K562 (cell line): ENCODE results near the gene PLPPR1. TPM values are rescaled to one million over a fixed set of nuclear protein-coding genes. Genes with fewer than 3 reads are reported as not detected.
A peak's percentile ranks its signal among the peaks of the same experiment; 100 is the strongest.

Experiments
- ATAC-seq: fragments of 200-7000 bp; cut with Tn5 transposase; 3 replicates; pipeline ENCODE4 v1.9.1; 2020; ENCODE audit warnings: moderate library complexity
- BruUV-seq: library from RNA; stranded (reverse); fragments of 400-500 nt; replicated peaks from 2 replicates; lab custom pipeline; 2021; lab: Mats Ljungman, UMichigan
- CTCF ChIA-PET: fragments of 300-600 bp; formaldehyde crosslinking; extraction: SDS; loops from one replicate; lab custom pipeline; 2021; ENCODE audit warnings: low intra/inter-chr PET ratio; lab: Yijun Ruan, JAX
- POLR2A ChIA-PET: fragments of 300-600, 350-650 bp; sonication (Branson Sonifier 250); formaldehyde crosslinking; extraction: SDS; loops from one replicate; lab custom pipeline; 2021; ENCODE audit warnings: antibody characterized with exemption, inconsistent platforms; lab: Yijun Ruan, JAX
- DNase-seq, 4 experiments: peaks; one replicate each; pipeline versions ENCODE4 v3.0.0 to v3.0.0-alpha.2; 2011 to 2018; ENCODE audit warnings: low spot score in 3 of 4, mixed read lengths in 3 of 4; ENCODE audit errors: extremely low read depth in 1 of 4
- FAIRE-seq: peaks from 2 replicates; lab custom pipeline; 2011; peaks lifted over from hg19 to GRCh38; lab: Jason Lieb, UNC
- H2AFZ ChIP-seq: 2 replicates; pipeline ENCODE4 v1.6.0; 2011; ENCODE audit warnings: low read depth, low read length, control low read depth, inconsistent platforms
- H3K27ac ChIP-seq: fragments of 200-600 bp; 3 replicates; pipeline ENCODE4 v1.8.0; 2011; ENCODE audit warnings: low read depth, mild to moderate bottlenecking, control low read depth, inconsistent platforms, low read length, moderate library complexity, mixed read lengths; ENCODE audit errors: extremely low read depth
- H3K27me3 ChIP-seq, 2 experiments: fragments of 300-600 bp in 1 of 2; 2 replicates in 1 of 2; 3 replicates in 1 of 2; pipeline versions ENCODE4 v1.6.0 to v1.8.0; 2011; ENCODE audit warnings: inconsistent platforms in 2 of 2, low read length in 2 of 2, mild to moderate bottlenecking in 1 of 2, mixed read lengths in 1 of 2, moderate library complexity in 1 of 2; ENCODE audit not compliant: control insufficient read depth in 2 of 2, insufficient read depth in 2 of 2
- H3K36me3 ChIP-seq: fragments of 300-600 bp; 3 replicates; pipeline ENCODE4 v1.8.0; 2011; ENCODE audit warnings: mild to moderate bottlenecking, low read length, inconsistent platforms; ENCODE audit not compliant: control insufficient read depth, insufficient read depth
- H3K4me1 ChIP-seq, 2 experiments: fragments of 200-600 bp in 1 of 2; replicated peaks in 1 of 2; 2 replicates in 1 of 2; 3 replicates in 1 of 2; pipeline versions ENCODE4 v1.5.1 to v1.8.0; 2011; ENCODE audit warnings: inconsistent platforms in 2 of 2, low read length in 2 of 2, mild to moderate bottlenecking in 1 of 2, mixed read lengths in 1 of 2, moderate library complexity in 1 of 2; ENCODE audit not compliant: control insufficient read depth in 2 of 2, insufficient read depth in 2 of 2
- H3K4me2 ChIP-seq: 2 replicates; pipeline ENCODE4 v1.6.1; 2011; ENCODE audit warnings: low read length, control low read depth, inconsistent platforms, mixed read lengths; ENCODE audit not compliant: insufficient read depth
- H3K4me3 ChIP-seq: fragments of 200-600 bp; sonication (generic), shearing (Covaris generic); 2 replicates; pipeline ENCODE4 v1.5.1; 2016; ENCODE audit warnings: control low read depth, inconsistent platforms
- H3K79me2 ChIP-seq: fragments of 200-600 bp; 3 replicates; pipeline ENCODE4 v1.8.0; 2011; ENCODE audit warnings: low read length, inconsistent platforms; ENCODE audit not compliant: control insufficient read depth, insufficient read depth
- H3K9ac ChIP-seq, 2 experiments: 2 replicates each; pipeline versions ENCODE4 v1.6.0 to v1.6.1; 2011; ENCODE audit warnings: low read depth in 2 of 2, low read length in 2 of 2, control low read depth in 1 of 2, inconsistent platforms in 1 of 2, mild to moderate bottlenecking in 1 of 2, mixed read lengths in 1 of 2; ENCODE audit not compliant: insufficient read depth in 1 of 2
- H3K9me1 ChIP-seq: one replicate; pipeline ENCODE4 v1.6.0; 2011; ENCODE audit warnings: inconsistent platforms, mild to moderate bottlenecking, low read length, moderate library complexity; ENCODE audit not compliant: control insufficient read depth, insufficient read depth
- H3K9me3 ChIP-seq: replicated peaks from 2 replicates; pipeline ENCODE4 v1.5.1; 2011; ENCODE audit warnings: low read depth, low read length, inconsistent platforms; ENCODE audit not compliant: control insufficient read depth, insufficient read depth
- H4K20me1 ChIP-seq: replicated peaks from 2 replicates; pipeline ENCODE4 v1.6.1; 2011; ENCODE audit warnings: low read length, inconsistent platforms, mixed read lengths; ENCODE audit not compliant: control insufficient read depth, insufficient read depth
- C11orf30 ChIP-seq: fragments of 450-650 bp; IDR thresholded peaks from 2 replicates; pipeline ENCODE4 v1.6.1; 2016; ENCODE audit warnings: low read depth, mild to moderate bottlenecking
- DIDO1 ChIP-seq: fragments of 450-650 bp; IDR thresholded peaks from 2 replicates; pipeline ENCODE4 v1.6.1; 2016; ENCODE audit warnings: low read depth, missing biosample characterization, missing genetic modification characterization
- HMGN3 ChIP-seq: IDR thresholded peaks from 2 replicates; pipeline ENCODE4 v1.6.1; 2011; ENCODE audit warnings: borderline replicate concordance, low read depth, mild to moderate bottlenecking, mixed read lengths, low read length; ENCODE audit not compliant: insufficient read length; ENCODE audit errors: extremely low read depth
- HNRNPK ChIP-seq: fragments of 200-400 bp; formaldehyde crosslinking; IDR thresholded peaks from one replicate; pipeline ENCODE4 v1.6.1; 2018; ENCODE audit warnings: mild to moderate bottlenecking, low read depth, low read length; ENCODE audit not compliant: poor library complexity, severe bottlenecking
- MEIS2 ChIP-seq: fragments of 450-650 bp; IDR thresholded peaks from 2 replicates; pipeline ENCODE4 v1.6.1; 2014; ENCODE audit warnings: mild to moderate bottlenecking; ENCODE audit not compliant: partially characterized antibody
- NFE2 ChIP-seq: IDR thresholded peaks from 2 replicates; pipeline ENCODE4 v1.6.1; 2014; ENCODE audit warnings: antibody characterized with exemption, low read depth
- NFIX ChIP-seq: fragments of 250-450 bp; sonication (Bioruptor Pico); IDR thresholded peaks from 2 replicates; pipeline ENCODE4 v1.4.0; 2020; ENCODE audit warnings: low read depth, mild to moderate bottlenecking, moderate library complexity
- POLR2H ChIP-seq: IDR thresholded peaks from 2 replicates; pipeline ENCODE4 v1.6.1; 2016; ENCODE audit warnings: missing genetic modification characterization, low read depth, mild to moderate bottlenecking, control low read depth, missing compliant biosample characterization, moderate library complexity
- PRDM10 ChIP-seq: fragments of 450-650 bp; IDR thresholded peaks from 2 replicates; pipeline ENCODE4 v1.6.1; 2018; ENCODE audit not compliant: partially characterized antibody
- SPI1 ChIP-seq: IDR thresholded peaks from 2 replicates; pipeline ENCODE4 v1.6.1; 2011; ENCODE audit warnings: low read depth, low read length, control low read depth, borderline replicate concordance
- ZHX1 ChIP-seq: fragments of 150-350 bp; conservative IDR thresholded peaks from 2 replicates; pipeline ENCODE4 v1.6.1; 2014; ENCODE audit warnings: low read length
- ZNF280B ChIP-seq: fragments of 250-450 bp; sonication (Bioruptor Pico); IDR thresholded peaks from 2 replicates; pipeline ENCODE4 v1.5.1; 2021; ENCODE audit warnings: mild to moderate bottlenecking
- in situ Hi-C: fragments of 300-500 bp; cut with MboI; formaldehyde crosslinking; loops from 4 replicates; pipeline ENCODE4 v1.15.0; 2018; ENCODE audit warnings: inconsistent platforms, mixed read lengths
- intact Hi-C: fragments of 100-400 bp; cut with micrococcal nuclease; formaldehyde crosslinking; loops from 2 replicates; pipeline ENCODE4 v1.14.2; 2022
- polyA plus RNA-seq, 8 experiments: library from polyadenylated mRNA; depleted of rRNA in 4 of 8; stranded (reverse) in 5 of 8; unstranded in 3 of 8; fragments of >200 nt; fragmentation: Nextera tagmentation in 2 of 8; fragmentation: Illumina TruSeq in 1 of 8; extraction: Ambion mirVana in 2 of 8; extraction: Trizol in 1 of 8; gene quantifications; 2 replicates each; pipeline versions ENCODE4 v1.2.1 to v1.2.3, GENCODE V29; 2011 to 2014; ENCODE audit warnings: inconsistent platforms in 1 of 8, missing spikeins in 1 of 8
- total RNA-seq, 7 experiments: library from RNA; depleted of rRNA in 6 of 7; stranded (reverse); fragments of >200 nt in 6 of 7; fragmentation: Illumina TruSeq in 2 of 7; extraction: Trizol in 2 of 7; gene quantifications; 2 replicates each; pipeline versions ENCODE4 v1.2.1 to v1.2.3, GENCODE V29; 2011 to 2021; ENCODE audit warnings: low replicate concordance in 1 of 7

PLPPR1 gene
- total and polyA plus RNA-seq, 9 of the 15 experiments (the other 6 are each of a cell fraction or from before 2014, with no cell fraction given), result not detected

- no peak for TF ChIP-seq PRDM10
- TF ChIP-seq, all 486 proteins: peak for 0
Observed at GRCh38 chr9:101333926-101334702, 305.6 kb downstream of the PLPPR1 start (continued).

GRCh38 chr9:101336091-101336490, 307.6 kb downstream of the PLPPR1 start:
- Histone ChIP-seq H3K9ac (no peak overlapping the region), H2AFZ (no peak overlapping the region), H3K9me1 (no peaks in the 10 kb centered on the region), H4K20me1 (no peaks in the 10 kb centered on the region), H3K79me2 (no peaks in the 10 kb centered on the region), H3K4me1 (peaks cover 0 to 5% of the 10 kb centered on the region in 2 experiments; a peak in 4 of 5 replicates), H3K4me3 (no peak overlapping the region), H3K27ac (no peak overlapping the region), H3K36me3 (no peaks in the 10 kb centered on the region), H3K9me3 (no peaks in the 10 kb centered on the region; the same call in 1 of the 2 replicates), H3K4me2 (no peak overlapping the region), H3K27me3 (no peaks in the 10 kb centered on the region)
- in situ Hi-C loops (no loop called here), intact Hi-C loops (loop anchor here (10.0 kb wide), 2 partner anchors 61 to 199 kb away; partner anchors contain the start of gene RNF20)
- no peak for DNase-seq
- CTCF ChIA-PET, result no interaction called here
- POLR2A ChIA-PET, result no interaction called here
- BruUV-seq, result no TSS peak
- FAIRE-seq, result no peak
- ATAC-seq, result no peak
- TF ChIP-seq NFE2, result peak; percentile 76
- TF ChIP-seq SPI1, result peak; percentile 45; the same call in 1 of the 2 replicates
- no peak for TF ChIP-seq ZHX1
- TF ChIP-seq ZNF280B (CRISPR knock-in tag), result no peak
- TF ChIP-seq NFIX (CRISPR knock-in tag), result no peak
- TF ChIP-seq C11orf30, result no peak
- TF ChIP-seq POLR2H (tag), result no peak
- TF ChIP-seq DIDO1 (tag), result no peak
- TF ChIP-seq HMGN3, result no peak
- peak; percentile 91 for TF ChIP-seq MEIS2
- no peak for TF ChIP-seq HNRNPK
